ENCODE results near the gene FRMD8. TPM values are rescaled to one million over a fixed set of nuclear protein-coding genes. Genes with fewer than 3 reads are reported as not detected.

Gene FRMD8
- total RNA-seq, 1 experiment from 2014 or later = 22.7 TPM

DNA sequence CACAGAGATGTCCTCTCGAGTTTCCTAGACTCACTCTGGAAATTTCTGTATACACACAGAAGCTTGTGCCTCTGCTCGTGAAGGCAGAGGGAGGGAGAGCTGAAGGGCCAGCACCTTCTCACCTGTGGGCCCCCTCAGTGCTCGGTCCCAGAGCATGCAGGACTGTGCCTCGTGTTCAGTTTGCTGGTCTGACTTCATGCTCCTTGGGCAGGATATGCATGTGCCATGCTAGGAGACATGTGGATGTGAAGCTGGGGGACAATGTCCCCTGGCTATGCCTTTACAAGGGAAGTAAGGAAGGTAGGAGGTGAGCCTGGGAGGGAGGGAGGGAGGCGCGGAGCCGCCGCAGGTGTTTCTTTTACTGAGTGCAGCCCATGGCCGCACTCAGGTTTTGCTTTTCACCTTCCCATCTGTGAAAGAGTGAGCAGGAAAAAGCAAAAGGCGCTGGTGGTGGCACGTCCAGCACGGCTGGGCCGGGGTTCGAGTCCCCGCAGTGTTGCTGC is 58.7 kb downstream of the FRMD8 start:
- Histone ChIP-seq H3K23ac (ENCODE audit: insufficient read length, low read depth, low read length) (no peak overlapping the region), H2AK5ac (ENCODE audit: insufficient read length, low read length) (no peak overlapping the region), H2BK15ac (ENCODE audit: low read depth, low read length) (no peak overlapping the region), H3K9me3 (ENCODE audit: control insufficient read depth, low read depth, low read length) (no peaks in the 10 kb centered on the region), H3K79me1 (ENCODE audit: insufficient read depth, low read depth, low read length, poor library complexity, severe bottlenecking) (no peaks in the 10 kb centered on the region), H4K8ac (replicated peaks; ENCODE audit: insufficient read length, low read depth, low read length) (no peak overlapping the region), H3K4me2 (ENCODE audit: insufficient read depth, insufficient read length, low read length) (no peak overlapping the region), H3K27me3 (ENCODE audit: insufficient read depth, low read length) (no peaks in the 10 kb centered on the region), H3K18ac (ENCODE audit: insufficient read length, low read depth, low read length) (no peak overlapping the region), H3K23me2 (ENCODE audit: insufficient read length, low read depth, low read length, poor library complexity, severe bottlenecking) (no peaks in the 10 kb centered on the region), H3K79me2 (ENCODE audit: insufficient read depth, low read length) (no peaks in the 10 kb centered on the region), H3T11ph (ENCODE audit: low read length) (no peak overlapping the region), H2BK5ac (ENCODE audit: insufficient read length, low read length) (no peak overlapping the region), H3K27ac (ENCODE audit: insufficient read length, low read depth, low read length) (no peak overlapping the region), H2AFZ (ENCODE audit: low read length) (no peak overlapping the region), H3K4me1 (ENCODE audit: insufficient read depth, low read length) (no peaks in the 10 kb centered on the region), H3K4ac (ENCODE audit: low read depth, low read length) (no peak overlapping the region), H3K9ac (ENCODE audit: extremely low read depth, insufficient read length, low read length) (no peak overlapping the region), H4K20me1 (ENCODE audit: control insufficient read depth, insufficient read depth, insufficient read length) (no peaks in the 10 kb centered on the region), H2BK20ac (ENCODE audit: low read depth, low read length, poor library complexity, severe bottlenecking) (no peak overlapping the region), H2BK12ac (ENCODE audit: insufficient read length, low read depth, low read length) (no peak overlapping the region), H4K91ac (ENCODE audit: insufficient read length, low read depth, low read length) (no peak overlapping the region), H4K5ac (ENCODE audit: insufficient read length, low read depth, low read length) (no peak overlapping the region), H3K56ac (ENCODE audit: insufficient read length, low read depth, low read length) (no peak overlapping the region), H3K14ac (ENCODE audit: insufficient read depth, low read length) (no peak overlapping the region), H2BK120ac (ENCODE audit: low read depth, low read length, poor library complexity, severe bottlenecking) (no peak overlapping the region)
- no CpG with 5 or more reads among the region's 15 CpGs for WGBS (ENCODE audit: extremely low coverage, insufficient read length, low lambda C conversion rate)
- H3K9me3 Mint-ChIP-seq = peaks cover 7 to 8% of the 10 kb centered on the region in 2 experiments
- no peak overlapping the region for H3K27ac Mint-ChIP-seq
- peaks cover 29% of the 10 kb centered on the region for H3K27me3 Mint-ChIP-seq (ENCODE audit: low read depth)
- no peak for DNase-seq
- H3K4me3 Mint-ChIP-seq = no peak overlapping the region; a peak in 1 of 5 replicates
- peaks cover 12 to 15% of the 10 kb centered on the region in 2 experiments for H3K4me1 Mint-ChIP-seq
- H3K36me3 Mint-ChIP-seq (ENCODE audit: insufficient read depth in 1 of 3, low read depth in 3 of 3) = peaks cover 2 to 4% (median 3%) of the 10 kb centered on the region in 3 experiments; a peak in 5 of 7 replicates
- TF ChIP-seq, protein P1, sequence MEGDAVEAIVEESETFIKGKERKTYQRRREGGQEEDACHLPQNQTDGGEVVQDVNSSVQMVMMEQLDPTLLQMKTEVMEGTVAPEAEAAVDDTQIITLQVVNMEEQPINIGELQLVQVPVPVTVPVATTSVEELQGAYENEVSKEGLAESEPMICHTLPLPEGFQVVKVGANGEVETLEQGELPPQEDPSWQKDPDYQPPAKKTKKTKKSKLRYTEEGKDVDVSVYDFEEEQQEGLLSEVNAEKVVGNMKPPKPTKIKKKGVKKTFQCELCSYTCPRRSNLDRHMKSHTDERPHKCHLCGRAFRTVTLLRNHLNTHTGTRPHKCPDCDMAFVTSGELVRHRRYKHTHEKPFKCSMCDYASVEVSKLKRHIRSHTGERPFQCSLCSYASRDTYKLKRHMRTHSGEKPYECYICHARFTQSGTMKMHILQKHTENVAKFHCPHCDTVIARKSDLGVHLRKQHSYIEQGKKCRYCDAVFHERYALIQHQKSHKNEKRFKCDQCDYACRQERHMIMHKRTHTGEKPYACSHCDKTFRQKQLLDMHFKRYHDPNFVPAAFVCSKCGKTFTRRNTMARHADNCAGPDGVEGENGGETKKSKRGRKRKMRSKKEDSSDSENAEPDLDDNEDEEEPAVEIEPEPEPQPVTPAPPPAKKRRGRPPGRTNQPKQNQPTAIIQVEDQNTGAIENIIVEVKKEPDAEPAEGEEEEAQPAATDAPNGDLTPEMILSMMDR (conservative IDR thresholded peaks at IDR 0.05) = no peak

Data from H9 (cell line).